Panc1 (cell line): Measurements from ENCODE around the gene TEF. TPM values are rescaled to one million over a fixed set of nuclear protein-coding genes. Genes with fewer than 3 reads are reported as not detected.
"Not testable (repeated sequence)": the region's sequence is repeated elsewhere in the genome, so short reads cannot be mapped to it uniquely, and the experiment has no call there.

Experiments used
- ATAC-seq: fragments of 200-7000 bp; cut with Tn5 transposase; 2 replicates; pipeline ENCODE4 v1.9.1; 2020; ENCODE audit warnings: mild to moderate bottlenecking, moderate library complexity
- BruUV-seq: library from RNA; stranded (reverse); fragments of 400-500 nt; replicated peaks from 2 replicates; lab custom pipeline; 2021; lab: Mats Ljungman, UMichigan
- CTCF ChIA-PET: fragments of 300-600 bp; sonication (Branson Sonifier 250); formaldehyde crosslinking; loops from one replicate; lab custom pipeline; 2022; ENCODE audit warnings: antibody characterized with exemption; lab: Charles Lee
- POLR2A ChIA-PET: fragments of 300-600 bp; sonication (Branson Sonifier 250); formaldehyde crosslinking; loops from one replicate; lab custom pipeline; 2022; ENCODE audit warnings: antibody characterized with exemption; lab: Charles Lee
- DNase-seq: peaks from one replicate; pipeline ENCODE4 v3.0.0-alpha.2; 2010; ENCODE audit warnings: low read depth, low spot score
- H3K27ac ChIP-seq: 2 replicates; pipeline ENCODE4 v1.5.1; 2011; ENCODE audit warnings: mild to moderate bottlenecking, low read length, inconsistent platforms
- H3K27me3 ChIP-seq: fragments of 200-500 bp; sonication (Bioruptor generic); 2 replicates; pipeline ENCODE4 v1.6.0; 2014; ENCODE audit warnings: low read length, inconsistent platforms; ENCODE audit not compliant: control insufficient read depth, insufficient read depth
- H3K36me3 ChIP-seq: fragments of 200-500 bp; sonication (Bioruptor generic); 2 replicates; pipeline ENCODE4 v1.5.1; 2014; ENCODE audit warnings: inconsistent platforms, mild to moderate bottlenecking, low read length, moderate library complexity; ENCODE audit not compliant: control insufficient read depth, insufficient read depth
- H3K4me1 ChIP-seq: 2 replicates; pipeline ENCODE4 v1.5.1; 2011; ENCODE audit warnings: inconsistent platforms, mild to moderate bottlenecking, low read length, moderate library complexity; ENCODE audit not compliant: control insufficient read depth, insufficient read depth
- H3K4me3 ChIP-seq, 2 experiments: 2 replicates each; pipeline ENCODE4 v1.5.1; 2011 to 2012; ENCODE audit warnings: low read depth in 2 of 2, low read length in 2 of 2, mild to moderate bottlenecking in 2 of 2, inconsistent platforms in 1 of 2, moderate library complexity in 1 of 2
- H3K9me3 ChIP-seq: fragments of 200-500 bp; sonication (Bioruptor generic); 2 replicates; pipeline ENCODE4 v1.5.1; 2014; ENCODE audit warnings: low read depth, mild to moderate bottlenecking, inconsistent platforms, low read length, moderate library complexity; ENCODE audit not compliant: control insufficient read depth, insufficient read depth
- POLR2AphosphoS5 ChIP-seq: IDR thresholded peaks from 2 replicates; pipeline ENCODE4 v1.6.1; 2012; ENCODE audit warnings: mild to moderate bottlenecking, low read depth, low read length, moderate library complexity
- SIN3A ChIP-seq: IDR thresholded peaks from 2 replicates; pipeline ENCODE4 v1.6.1; 2012; ENCODE audit warnings: low read depth, mild to moderate bottlenecking, low read length, moderate library complexity, borderline replicate concordance; ENCODE audit not compliant: insufficient read depth
- TCF7L2 ChIP-seq: IDR thresholded peaks from 2 replicates; pipeline ENCODE4 v1.6.1; 2011; ENCODE audit warnings: mild to moderate bottlenecking, low read depth, low read length, inconsistent platforms
- in situ Hi-C: cut with HindIII; loops from 2 replicates; pipeline ENCODE4 v1.10.0; 2016; ENCODE audit warnings: low sequenced_read_pairs, low pct_unique_long_range_greater_than_20kb
- intact Hi-C: fragments of 100-400 bp; cut with micrococcal nuclease; formaldehyde crosslinking; loops from one replicate; pipeline ENCODE4 v1.10.0; 2022; ENCODE audit not compliant: unreplicated experiment
- total RNA-seq: library from RNA; stranded (reverse); gene quantifications from one replicate; pipeline ENCODE4 v1.2.1, GENCODE V29; 2021; ENCODE audit not compliant: unreplicated experiment
- TF ChIP-seq, protein P1 (sequence below), 2 experiments: IDR thresholded peaks; 2 replicates each; pipeline ENCODE4 v1.6.1; 2011 to 2012; ENCODE audit warnings: low read depth in 2 of 2, control low read depth in 1 of 2, low read length in 1 of 2, mild to moderate bottlenecking in 1 of 2, moderate library complexity in 1 of 2; ENCODE audit not compliant: insufficient read depth in 1 of 2
- TF ChIP-seq, protein P2 (sequence below): fragments of 450-650 bp; IDR thresholded peaks from 2 replicates; pipeline ENCODE4 v1.5.1; 2017; ENCODE audit warnings: mild to moderate bottlenecking

Gene TEF
- total RNA-seq, 1 experiment from 2014 or later, result 7.8 TPM

DNA sequence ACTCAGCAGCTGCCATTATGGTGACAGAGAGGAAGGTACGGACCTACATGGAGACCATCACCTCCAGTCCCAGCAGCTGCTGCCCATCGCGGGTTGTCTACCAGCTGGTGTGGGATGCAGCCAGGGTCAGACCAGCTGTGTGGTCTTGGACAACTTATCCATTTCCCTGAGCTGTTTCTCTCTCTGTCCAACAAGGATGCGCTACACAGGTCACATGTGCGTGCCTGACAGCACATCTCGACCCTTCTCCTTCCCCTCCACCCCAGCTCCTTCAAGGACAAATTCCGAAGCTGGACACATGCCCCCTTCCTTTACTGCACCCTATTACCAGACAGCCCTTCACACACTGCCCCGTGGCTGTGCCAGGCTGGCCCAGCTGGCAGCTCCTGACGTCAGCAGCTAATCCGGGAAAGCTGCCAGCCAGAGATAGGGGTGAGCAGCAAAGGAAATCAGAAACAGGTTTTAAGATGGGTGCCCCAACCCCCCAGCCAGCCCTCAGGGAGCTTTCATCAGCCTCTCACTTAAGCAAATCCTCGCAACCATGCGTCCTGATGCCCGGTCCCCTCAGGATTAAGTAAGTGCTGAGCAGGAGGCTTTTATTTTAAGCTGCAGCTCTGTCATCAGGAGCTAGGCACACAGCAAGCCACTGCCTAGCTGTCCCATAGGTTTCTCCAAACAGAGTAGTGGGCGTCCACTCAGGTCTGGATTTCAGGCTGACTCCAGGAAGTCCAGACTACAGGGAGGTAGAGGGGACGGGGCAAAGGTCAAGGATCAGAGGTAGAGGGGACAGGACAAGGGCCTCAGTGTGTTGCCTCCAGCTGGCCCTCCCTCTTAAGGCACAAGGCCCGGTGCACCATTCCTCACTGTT lies 20.3 kb downstream of the TEF start:
- H3K9me3 ChIP-seq, result no peaks in the 10 kb centered on the region
- H3K36me3 ChIP-seq, result no peaks in the 10 kb centered on the region
- H3K27ac ChIP-seq, result no peak overlapping the region; the same call in 1 of the 2 replicates
- in situ Hi-C loops, result no loop called here
- intact Hi-C loops, result loop anchor here (5.0 kb wide), 1 partner anchor 115 kb away; no protein-coding TSS in a partner anchor
- no peak for TF ChIP-seq SIN3A
- TF ChIP-seq POLR2AphosphoS5, result no peak
- TF ChIP-seq, protein P1, sequence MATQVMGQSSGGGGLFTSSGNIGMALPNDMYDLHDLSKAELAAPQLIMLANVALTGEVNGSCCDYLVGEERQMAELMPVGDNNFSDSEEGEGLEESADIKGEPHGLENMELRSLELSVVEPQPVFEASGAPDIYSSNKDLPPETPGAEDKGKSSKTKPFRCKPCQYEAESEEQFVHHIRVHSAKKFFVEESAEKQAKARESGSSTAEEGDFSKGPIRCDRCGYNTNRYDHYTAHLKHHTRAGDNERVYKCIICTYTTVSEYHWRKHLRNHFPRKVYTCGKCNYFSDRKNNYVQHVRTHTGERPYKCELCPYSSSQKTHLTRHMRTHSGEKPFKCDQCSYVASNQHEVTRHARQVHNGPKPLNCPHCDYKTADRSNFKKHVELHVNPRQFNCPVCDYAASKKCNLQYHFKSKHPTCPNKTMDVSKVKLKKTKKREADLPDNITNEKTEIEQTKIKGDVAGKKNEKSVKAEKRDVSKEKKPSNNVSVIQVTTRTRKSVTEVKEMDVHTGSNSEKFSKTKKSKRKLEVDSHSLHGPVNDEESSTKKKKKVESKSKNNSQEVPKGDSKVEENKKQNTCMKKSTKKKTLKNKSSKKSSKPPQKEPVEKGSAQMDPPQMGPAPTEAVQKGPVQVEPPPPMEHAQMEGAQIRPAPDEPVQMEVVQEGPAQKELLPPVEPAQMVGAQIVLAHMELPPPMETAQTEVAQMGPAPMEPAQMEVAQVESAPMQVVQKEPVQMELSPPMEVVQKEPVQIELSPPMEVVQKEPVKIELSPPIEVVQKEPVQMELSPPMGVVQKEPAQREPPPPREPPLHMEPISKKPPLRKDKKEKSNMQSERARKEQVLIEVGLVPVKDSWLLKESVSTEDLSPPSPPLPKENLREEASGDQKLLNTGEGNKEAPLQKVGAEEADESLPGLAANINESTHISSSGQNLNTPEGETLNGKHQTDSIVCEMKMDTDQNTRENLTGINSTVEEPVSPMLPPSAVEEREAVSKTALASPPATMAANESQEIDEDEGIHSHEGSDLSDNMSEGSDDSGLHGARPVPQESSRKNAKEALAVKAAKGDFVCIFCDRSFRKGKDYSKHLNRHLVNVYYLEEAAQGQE (IDR thresholded peaks at IDR 0.05; ENCODE audit: insufficient read depth in 1 of 2, low read depth in 2 of 2, low read length in 1 of 2), result no peak
- TF ChIP-seq, protein P2, sequence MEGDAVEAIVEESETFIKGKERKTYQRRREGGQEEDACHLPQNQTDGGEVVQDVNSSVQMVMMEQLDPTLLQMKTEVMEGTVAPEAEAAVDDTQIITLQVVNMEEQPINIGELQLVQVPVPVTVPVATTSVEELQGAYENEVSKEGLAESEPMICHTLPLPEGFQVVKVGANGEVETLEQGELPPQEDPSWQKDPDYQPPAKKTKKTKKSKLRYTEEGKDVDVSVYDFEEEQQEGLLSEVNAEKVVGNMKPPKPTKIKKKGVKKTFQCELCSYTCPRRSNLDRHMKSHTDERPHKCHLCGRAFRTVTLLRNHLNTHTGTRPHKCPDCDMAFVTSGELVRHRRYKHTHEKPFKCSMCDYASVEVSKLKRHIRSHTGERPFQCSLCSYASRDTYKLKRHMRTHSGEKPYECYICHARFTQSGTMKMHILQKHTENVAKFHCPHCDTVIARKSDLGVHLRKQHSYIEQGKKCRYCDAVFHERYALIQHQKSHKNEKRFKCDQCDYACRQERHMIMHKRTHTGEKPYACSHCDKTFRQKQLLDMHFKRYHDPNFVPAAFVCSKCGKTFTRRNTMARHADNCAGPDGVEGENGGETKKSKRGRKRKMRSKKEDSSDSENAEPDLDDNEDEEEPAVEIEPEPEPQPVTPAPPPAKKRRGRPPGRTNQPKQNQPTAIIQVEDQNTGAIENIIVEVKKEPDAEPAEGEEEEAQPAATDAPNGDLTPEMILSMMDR, result no peak
- no peak for TF ChIP-seq TCF7L2
- ChIA-PET CTCF (interaction anchor here (0.5 to 3.3 kb wide), 5 partner anchors 21 to 116 kb away, joined by 3 to 11 read pairs (median 5); no protein-coding TSS in a partner anchor), POLR2A (interaction anchor here (0.6 kb wide), 1 partner anchor 1965 kb away, joined by 4 read pairs; no protein-coding TSS in a partner anchor)
- H3K4me3 ChIP-seq, result no peak overlapping the region
- ATAC-seq (no peak), DNase-seq (no peak)
- BruUV-seq, result no TSS peak
- H3K4me1 ChIP-seq, result no peaks in the 10 kb centered on the region
- no peaks in the 10 kb centered on the region for H3K27me3 ChIP-seq

DNA sequence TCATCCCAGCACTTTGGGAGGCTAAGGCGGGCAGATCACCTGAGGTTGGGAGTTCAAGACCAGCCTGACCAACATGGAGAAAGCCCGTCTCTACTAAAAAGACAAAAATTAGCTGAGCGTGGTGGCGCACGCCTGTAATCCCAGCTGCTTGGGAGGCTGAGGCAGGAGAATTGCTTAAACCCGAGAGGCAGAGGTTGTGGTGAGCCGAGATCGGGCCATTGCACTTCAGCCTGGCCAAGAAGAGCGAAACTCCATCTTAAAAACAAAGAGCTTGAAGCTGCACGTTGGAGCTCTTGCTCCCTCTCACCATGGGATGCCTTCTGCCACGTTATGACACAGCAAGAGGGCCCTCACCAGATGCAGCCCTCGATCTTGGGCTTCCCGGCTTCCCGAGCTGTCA lies 21.1 kb downstream of the TEF start:
- H3K4me1 ChIP-seq, H3K9me3 ChIP-seq, H3K27ac ChIP-seq, in situ Hi-C loops, ATAC-seq, H3K27me3 ChIP-seq, H3K36me3 ChIP-seq, H3K4me3 ChIP-seq, BruUV-seq, POLR2A ChIA-PET, DNase-seq: not testable (repeated sequence)
- intact Hi-C loops, result loop anchor here (5.0 kb wide), 1 partner anchor 114 kb away; no protein-coding TSS in a partner anchor
- CTCF ChIA-PET, result interaction anchor here (0.5 to 3.3 kb wide), 2 partner anchors 59 to 115 kb away, joined by 4 to 11 read pairs; no protein-coding TSS in a partner anchor
